Suprapubic skin (tissue), 4 donors: ENCODE results near the gene FJX1. TPM values are rescaled to one million over a fixed set of nuclear protein-coding genes. Genes with fewer than 3 reads are reported as not detected.

Experiments
- DNase-seq, 2 donors: peaks; one replicate each; pipeline ENCODE4 v3.0.0-alpha.2; 2019; ENCODE audit warnings: low spot score in 2 of 2
- H3K27ac ChIP-seq: fragments of 200-600 bp; sonication (generic); one replicate; pipeline ENCODE4 v1.5.1; 2019
- H3K27me3 ChIP-seq: fragments of 200-600 bp; sonication (generic); one replicate; pipeline ENCODE4 v1.5.1; 2019
- H3K36me3 ChIP-seq: fragments of 200-600 bp; sonication (generic); one replicate; pipeline ENCODE4 v1.5.1; 2019
- H3K4me1 ChIP-seq: fragments of 200-600 bp; sonication (generic); one replicate; pipeline ENCODE4 v1.5.1; 2019
- H3K4me3 ChIP-seq: fragments of 200-600 bp; sonication (generic); one replicate; pipeline ENCODE4 v1.5.1; 2019; ENCODE audit warnings: mild to moderate bottlenecking
- H3K9me3 ChIP-seq: fragments of 200-600 bp; sonication (generic); one replicate; pipeline ENCODE4 v1.5.1; 2019
- CTCF ChIP-seq, 2 donors: fragments of 200-600 bp in 1 of 2; fragments of 450-650 bp in 1 of 2; sonication (generic) in 1 of 2; IDR thresholded peaks; one replicate each; pipeline ENCODE4 v1.5.1; 2016 to 2019; ENCODE audit warnings: antibody characterized with exemption in 2 of 2, mild to moderate bottlenecking in 1 of 2, moderate library complexity in 1 of 2
- EP300 ChIP-seq: sonication (generic); formaldehyde crosslinking; IDR thresholded peaks from one replicate; pipeline ENCODE4 v1.6.1; 2017; ENCODE audit warnings: antibody characterized with exemption
- POLR2A ChIP-seq, 2 donors: fragments of 450-650 bp; IDR thresholded peaks; one replicate each; pipeline ENCODE4 v1.6.1; 2017; ENCODE audit warnings: antibody characterized with exemption in 2 of 2, mild to moderate bottlenecking in 2 of 2, moderate library complexity in 2 of 2
- POLR2AphosphoS5 ChIP-seq, 3 donors: sonication (generic); formaldehyde crosslinking; IDR thresholded peaks; one replicate each; pipeline ENCODE4 v1.6.1; 2017; ENCODE audit warnings: antibody characterized with exemption in 3 of 3
- WGBS: methylation state at CpG from one replicate; pipeline ENCODE4 v1.1.5; 2018; 5-methylcytosine and 5-hydroxymethylcytosine counted together
- total RNA-seq, 4 donors: library from RNA; depleted of rRNA; stranded (reverse); fragments of >200 nt; gene quantifications; one replicate each; pipeline ENCODE4 v1.1.0, GENCODE V29; 2016

FJX1 gene
- total RNA-seq, 4 donors from 2014 or later, result 16.8 to 29.9 (median 22.9) TPM

GRCh38 chr11:35583126-35583525, 35.1 kb upstream of the FJX1 start:
- Histone ChIP-seq H3K27ac (no peak overlapping the region), H3K27me3 (no peaks in the 10 kb centered on the region), H3K9me3 (no peaks in the 10 kb centered on the region), H3K36me3 (no peaks in the 10 kb centered on the region), H3K4me1 (peaks cover 15% of the 10 kb centered on the region), H3K4me3 (no peak overlapping the region)
- WGBS, result 56% methylated on average over 1 of the region's 1 CpG
- TF ChIP-seq POLR2A (IDR thresholded peaks at IDR 0.05), result no peak
- TF ChIP-seq POLR2AphosphoS5 (IDR thresholded peaks at IDR 0.05), result no peak
- TF ChIP-seq CTCF (IDR thresholded peaks at IDR 0.05), result no peak
- TF ChIP-seq EP300, result no peak
- no peak for DNase-seq

GRCh38 chr11:35583843-35584242, 34.4 kb upstream of the FJX1 start:
- H3K4me3 ChIP-seq, result no peak overlapping the region
- no peaks in the 10 kb centered on the region for H3K9me3 ChIP-seq
- WGBS, result 78% methylated on average over 1 of the region's 1 CpG
- H3K36me3 ChIP-seq, result no peaks in the 10 kb centered on the region
- no peak for TF ChIP-seq POLR2A (IDR thresholded peaks at IDR 0.05)
- TF ChIP-seq EP300, result no peak
- no peak for TF ChIP-seq POLR2AphosphoS5 (IDR thresholded peaks at IDR 0.05)
- TF ChIP-seq CTCF (IDR thresholded peaks at IDR 0.05), result no peak
- H3K27ac ChIP-seq, result no peak overlapping the region
- H3K27me3 ChIP-seq, result no peaks in the 10 kb centered on the region
- no peak for DNase-seq
- peaks cover 21% of the 10 kb centered on the region for H3K4me1 ChIP-seq

- H3K4me3 ChIP-seq, result no peak overlapping the region
- TF ChIP-seq CTCF (IDR thresholded peaks at IDR 0.05), result no peak
- TF ChIP-seq EP300, result no peak
- no peak for TF ChIP-seq POLR2AphosphoS5 (IDR thresholded peaks at IDR 0.05)
- H3K9me3 ChIP-seq, result no peaks in the 10 kb centered on the region
- H3K27ac ChIP-seq, result no peak overlapping the region
- H3K4me1 ChIP-seq, result peaks cover 25% of the 10 kb centered on the region
- H3K27me3 ChIP-seq, result no peaks in the 10 kb centered on the region
- H3K36me3 ChIP-seq, result no peaks in the 10 kb centered on the region
- WGBS, result 44% methylated on average over 3 of the region's 3 CpGs
- DNase-seq, result no peak
Observed at GRCh38 chr11:35584321-35584720, 33.9 kb upstream of the FJX1 start.

GRCh38 chr11:35585416-35585815, 32.8 kb upstream of the FJX1 start:
- TF ChIP-seq POLR2AphosphoS5 (IDR thresholded peaks at IDR 0.05), result no peak
- TF ChIP-seq CTCF (IDR thresholded peaks at IDR 0.05), result no peak
- TF ChIP-seq EP300, result no peak
- no peak for TF ChIP-seq POLR2A (IDR thresholded peaks at IDR 0.05)
- Histone ChIP-seq H3K4me3 (no peak overlapping the region), H3K9me3 (no peaks in the 10 kb centered on the region), H3K27ac (no peak overlapping the region), H3K4me1 (peaks cover 23% of the 10 kb centered on the region), H3K27me3 (no peaks in the 10 kb centered on the region), H3K36me3 (no peaks in the 10 kb centered on the region)
- WGBS, result 87% methylated on average over 5 of the region's 5 CpGs
- DNase-seq, result no peak

GRCh38 chr11:35586222-35586621, 32.0 kb upstream of the FJX1 start:
- H3K9me3 ChIP-seq, result no peaks in the 10 kb centered on the region
- no peak for DNase-seq
- H3K27me3 ChIP-seq, result no peaks in the 10 kb centered on the region
- WGBS, result 39% methylated on average over 3 of the region's 3 CpGs
- H3K27ac ChIP-seq, result no peak overlapping the region
- H3K4me3 ChIP-seq, result no peak overlapping the region
- TF ChIP-seq CTCF (IDR thresholded peaks at IDR 0.05) (no peak), POLR2AphosphoS5 (IDR thresholded peaks at IDR 0.05) (no peak)
- H3K4me1 ChIP-seq, result peaks cover 23% of the 10 kb centered on the region
- no peaks in the 10 kb centered on the region for H3K36me3 ChIP-seq
